ENCODE results near the gene DPF1.

GRCh38 chr19:38211151-38211591, 12.9 kb downstream of the DPF1 start:
- TF ChIP-seq CTCF (conservative IDR thresholded peaks at IDR 0.05; ENCODE audit: low read length) (no peak), EZH2phosphoT487 (IDR thresholded peaks at IDR 0.05; ENCODE audit: borderline replicate concordance, low read depth, low read length) (no peak)
